HEK293 (cell line): ENCODE results near the gene MED16.
"Not testable (repeated sequence)": the region's sequence is repeated elsewhere in the genome, so short reads cannot be mapped to it uniquely, and the experiment has no call there.

Experiments used
- CTCF ChIA-PET: fragments of 350-600 bp; formaldehyde crosslinking; extraction: SDS; loops from one replicate; lab custom pipeline; 2021; ENCODE audit warnings: antibody characterized with exemption; lab: Yijun Ruan, JAX
- POLR2A ChIA-PET: fragments of 300-600 bp; formaldehyde crosslinking; extraction: SDS; loops from one replicate; lab custom pipeline; 2020; ENCODE audit warnings: antibody characterized with exemption, inconsistent platforms; lab: Yijun Ruan, JAX
- H3K27ac ChIP-seq: fragments of 200-500 bp; sonication (Bioruptor generic); 2 replicates; pipeline ENCODE4 v1.5.1; 2014; ENCODE audit warnings: low read depth, low read length, control low read depth, inconsistent platforms; ENCODE audit errors: extremely low read depth
- H3K36me3 ChIP-seq, 2 experiments: fragments of 200-500 bp in 1 of 2; sonication (Bioruptor generic) in 1 of 2; 1 replicate in 1 of 2; 2 replicates in 1 of 2; pipeline ENCODE4 v1.5.1; 2014 to 2017; ENCODE audit warnings: inconsistent platforms in 2 of 2, low read length in 2 of 2; ENCODE audit not compliant: control insufficient read depth in 2 of 2, insufficient read depth in 1 of 2
- H3K4me1 ChIP-seq: fragments of 200-500 bp; sonication (Bioruptor generic); 2 replicates; pipeline ENCODE4 v1.5.1; 2014; ENCODE audit warnings: mild to moderate bottlenecking, low read length, inconsistent platforms; ENCODE audit not compliant: control insufficient read depth, insufficient read depth
- H3K4me3 ChIP-seq: 2 replicates; pipeline ENCODE4 v1.5.1; 2011; ENCODE audit warnings: low read depth, mild to moderate bottlenecking, control low read depth, low read length, moderate library complexity
- H3K9me3 ChIP-seq: fragments of 200-500 bp; sonication (Bioruptor generic); 2 replicates; pipeline ENCODE4 v1.5.1; 2014; ENCODE audit warnings: low read depth, low read length, inconsistent platforms; ENCODE audit not compliant: control insufficient read depth, insufficient read depth
- EGR2 ChIP-seq: fragments of 450-650 bp; formaldehyde crosslinking; IDR thresholded peaks from 2 replicates; pipeline ENCODE4 v1.5.1; 2016; ENCODE audit warnings: low read depth, missing biosample characterization, missing genetic modification characterization
- GLIS1 ChIP-seq: fragments of 450-650 bp; formaldehyde crosslinking; IDR thresholded peaks from 2 replicates; pipeline ENCODE4 v1.5.1; 2016; ENCODE audit warnings: missing biosample characterization, missing genetic modification characterization
- GLIS2 ChIP-seq: fragments of 450-650 bp; formaldehyde crosslinking; IDR thresholded peaks from 2 replicates; pipeline ENCODE4 v1.5.1; 2016; ENCODE audit warnings: missing biosample characterization, missing genetic modification characterization
- HOXA7 ChIP-seq: sonication (generic); formaldehyde crosslinking; IDR thresholded peaks from 2 replicates; pipeline ENCODE4 v1.8.1; 2022; ENCODE audit warnings: missing genetic modification reagents, borderline replicate concordance
- SCRT1 ChIP-seq: fragments of 450-650 bp; formaldehyde crosslinking; IDR thresholded peaks from 2 replicates; pipeline ENCODE4 v1.5.1; 2016; ENCODE audit warnings: missing biosample characterization, missing genetic modification characterization, borderline replicate concordance
- SP2 ChIP-seq: fragments of 450-650 bp; formaldehyde crosslinking; IDR thresholded peaks from 2 replicates; pipeline ENCODE4 v1.5.1; 2016; ENCODE audit warnings: missing biosample characterization, missing genetic modification characterization
- YY2 ChIP-seq: fragments of 450-650 bp; formaldehyde crosslinking; IDR thresholded peaks from 2 replicates; pipeline ENCODE4 v1.5.1; 2016; ENCODE audit warnings: missing biosample characterization, missing genetic modification characterization
- ZBTB17 ChIP-seq: fragments of 450-650 bp; formaldehyde crosslinking; IDR thresholded peaks from 2 replicates; pipeline ENCODE4 v1.5.1; 2016; ENCODE audit warnings: missing biosample characterization, missing genetic modification characterization
- ZFHX2 ChIP-seq: fragments of 450-650 bp; formaldehyde crosslinking; conservative IDR thresholded peaks from 2 replicates; pipeline ENCODE4 v1.5.1; 2016; ENCODE audit warnings: missing biosample characterization, missing genetic modification characterization
- ZNF10 ChIP-seq: fragments of 450-650 bp; formaldehyde crosslinking; IDR thresholded peaks from 2 replicates; pipeline ENCODE4 v1.5.1; 2017; ENCODE audit warnings: missing biosample characterization, missing genetic modification characterization
- ZNF121 ChIP-seq: fragments of 450-650 bp; formaldehyde crosslinking; IDR thresholded peaks from 2 replicates; pipeline ENCODE4 v1.5.1; 2016; ENCODE audit warnings: missing biosample characterization, missing genetic modification characterization
- ZNF155 ChIP-seq: fragments of 450-650 bp; formaldehyde crosslinking; IDR thresholded peaks from 2 replicates; pipeline ENCODE4 v1.5.1; 2016; ENCODE audit warnings: missing biosample characterization, missing genetic modification characterization
- ZNF324 ChIP-seq: fragments of 450-650 bp; formaldehyde crosslinking; IDR thresholded peaks from 2 replicates; pipeline ENCODE4 v1.5.1; 2016; ENCODE audit warnings: missing biosample characterization, missing genetic modification characterization
- ZNF335 ChIP-seq: fragments of 450-650 bp; formaldehyde crosslinking; conservative IDR thresholded peaks from 2 replicates; pipeline ENCODE4 v1.5.1; 2016; ENCODE audit warnings: missing biosample characterization, missing genetic modification characterization
- ZNF530 ChIP-seq: fragments of 450-650 bp; formaldehyde crosslinking; IDR thresholded peaks from 2 replicates; pipeline ENCODE4 v1.5.1; 2016; ENCODE audit warnings: low read depth, missing biosample characterization, missing genetic modification characterization
- ZNF560 ChIP-seq: fragments of 450-650 bp; formaldehyde crosslinking; IDR thresholded peaks from 2 replicates; pipeline ENCODE4 v1.5.1; 2017; ENCODE audit warnings: missing biosample characterization, missing genetic modification characterization, borderline replicate concordance
- ZNF600 ChIP-seq: fragments of 450-650 bp; formaldehyde crosslinking; IDR thresholded peaks from 2 replicates; pipeline ENCODE4 v1.5.1; 2016; ENCODE audit warnings: missing biosample characterization, missing genetic modification characterization
- ZNF660 ChIP-seq: fragments of 450-650 bp; IDR thresholded peaks from 2 replicates; pipeline ENCODE4 v1.5.1; 2018; ENCODE audit warnings: missing biosample characterization, mild to moderate bottlenecking, missing genetic modification characterization
- ZNF692 ChIP-seq: fragments of 450-650 bp; formaldehyde crosslinking; IDR thresholded peaks from 2 replicates; pipeline ENCODE4 v1.5.1; 2016; ENCODE audit warnings: missing biosample characterization, missing genetic modification characterization
- ZSCAN23 ChIP-seq: fragments of 450-650 bp; formaldehyde crosslinking; IDR thresholded peaks from 2 replicates; pipeline ENCODE4 v1.5.1; 2016; ENCODE audit warnings: missing biosample characterization, missing genetic modification characterization
- TF ChIP-seq, protein P1 (sequence below): fragments of 450-650 bp; formaldehyde crosslinking; IDR thresholded peaks from 2 replicates; pipeline ENCODE4 v1.5.1; 2016; ENCODE audit warnings: missing biosample characterization, missing genetic modification characterization

The MED16 gene

GRCh38 chr19:843180-843835, 49.7 kb downstream of the MED16 start (continued):
- TF ChIP-seq ZNF660 (no peak), GLIS2 (tag by site-specific recombination) (peak; percentile 52; the same call in 1 of the 2 replicates)

- H3K36me3 ChIP-seq, H3K4me3 ChIP-seq: not testable (repeated sequence)
- TF ChIP-seq SCRT1 (tag by site-specific recombination), result peak; percentile 52; the same call in 1 of the 2 replicates
- peak; percentile 77 for TF ChIP-seq ZNF121
- TF ChIP-seq, all 188 proteins: peak for 2; not testable (repeated sequence) for 186
- H3K27ac ChIP-seq, H3K9me3 ChIP-seq, H3K4me1 ChIP-seq: not testable (repeated sequence)
- POLR2A ChIA-PET, result interaction anchor here (0.6 kb wide), 1 partner anchor 20 kb away, joined by 6 read pairs; no protein-coding TSS in a partner anchor
- CTCF ChIA-PET, result interaction anchor here (1.0 kb wide), 1 partner anchor 14 kb away, joined by 3 read pairs; no protein-coding TSS in a partner anchor
These were observed 50.2 kb downstream of the MED16 start for GRCh38 chr19:842802-843179.

DNA sequence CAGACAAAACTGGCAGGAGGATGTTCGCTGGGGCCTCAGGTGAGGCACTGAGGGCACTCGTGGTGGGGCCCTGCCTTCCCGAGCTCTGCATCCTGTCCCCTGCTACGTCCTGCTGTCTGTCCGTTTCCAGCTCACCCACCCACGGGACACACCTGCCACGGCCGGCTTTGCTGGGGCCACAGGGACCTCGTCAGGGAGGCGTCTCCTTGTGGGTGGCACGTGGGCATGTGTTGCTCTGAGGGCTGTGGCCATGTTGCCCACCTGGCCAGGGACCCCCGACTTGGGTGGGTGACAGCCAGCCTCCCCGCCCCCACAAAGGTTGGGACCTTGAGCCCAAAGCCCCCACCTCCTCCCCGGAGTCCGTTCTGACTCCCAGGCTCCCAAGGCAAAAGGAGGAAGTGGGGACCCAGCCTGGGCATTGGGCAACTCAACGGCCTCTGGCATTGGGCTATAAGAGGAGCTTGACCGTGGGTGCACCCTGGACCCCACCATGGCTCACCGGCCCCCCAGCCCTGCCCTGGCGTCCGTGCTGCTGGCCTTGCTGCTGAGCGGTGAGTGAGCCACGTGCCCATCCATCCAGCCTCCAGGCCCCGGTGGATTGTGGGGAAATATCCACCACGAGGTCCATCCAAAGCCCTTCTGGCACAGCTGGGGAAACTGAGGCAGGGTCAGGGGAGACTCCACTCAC, 52.3 kb downstream of the MED16 start, which contains the start of gene PRTN3:
Gene PRTN3 (plus strand): TSS at position 481 of the 688 bp plus-strand sequence. CDS start 10 bp downstream, at position 491.
- POLR2A ChIA-PET, result no interaction called here
- CTCF ChIA-PET, result interaction anchor here (0.7 kb wide), 2 partner anchors 13 to 41 kb away, joined by 3 read pairs; no protein-coding TSS in a partner anchor
- H3K27ac ChIP-seq, result no peak within 1 kb of the TSS
- H3K9me3 ChIP-seq, result no peaks in the 10 kb centered on the region
- no peaks in the 10 kb centered on the region; the same call in 1 of the 2 replicates for H3K4me1 ChIP-seq
- H3K4me3 ChIP-seq, result no peak within 1 kb of the TSS
- no peak for TF ChIP-seq ZSCAN23
- TF ChIP-seq, protein P1, sequence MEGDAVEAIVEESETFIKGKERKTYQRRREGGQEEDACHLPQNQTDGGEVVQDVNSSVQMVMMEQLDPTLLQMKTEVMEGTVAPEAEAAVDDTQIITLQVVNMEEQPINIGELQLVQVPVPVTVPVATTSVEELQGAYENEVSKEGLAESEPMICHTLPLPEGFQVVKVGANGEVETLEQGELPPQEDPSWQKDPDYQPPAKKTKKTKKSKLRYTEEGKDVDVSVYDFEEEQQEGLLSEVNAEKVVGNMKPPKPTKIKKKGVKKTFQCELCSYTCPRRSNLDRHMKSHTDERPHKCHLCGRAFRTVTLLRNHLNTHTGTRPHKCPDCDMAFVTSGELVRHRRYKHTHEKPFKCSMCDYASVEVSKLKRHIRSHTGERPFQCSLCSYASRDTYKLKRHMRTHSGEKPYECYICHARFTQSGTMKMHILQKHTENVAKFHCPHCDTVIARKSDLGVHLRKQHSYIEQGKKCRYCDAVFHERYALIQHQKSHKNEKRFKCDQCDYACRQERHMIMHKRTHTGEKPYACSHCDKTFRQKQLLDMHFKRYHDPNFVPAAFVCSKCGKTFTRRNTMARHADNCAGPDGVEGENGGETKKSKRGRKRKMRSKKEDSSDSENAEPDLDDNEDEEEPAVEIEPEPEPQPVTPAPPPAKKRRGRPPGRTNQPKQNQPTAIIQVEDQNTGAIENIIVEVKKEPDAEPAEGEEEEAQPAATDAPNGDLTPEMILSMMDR (tag by site-specific recombination), result no peak
- no peak for TF ChIP-seq ZNF530 (tag by site-specific recombination)
- TF ChIP-seq ZNF324 (tag by site-specific recombination), result no peak
- TF ChIP-seq ZNF692 (tag by site-specific recombination), result no peak
- TF ChIP-seq ZNF560, result no peak
- no peak for TF ChIP-seq ZBTB17 (tag by site-specific recombination)
- TF ChIP-seq GLIS1 (tag by site-specific recombination), result no peak
- peak; percentile 50; the same call in 1 of the 2 replicates for TF ChIP-seq ZFHX2 (tag by site-specific recombination)
- no peak for TF ChIP-seq ZNF155 (tag by site-specific recombination)
- TF ChIP-seq ZNF335 (tag by site-specific recombination), result no peak
- TF ChIP-seq ZNF660, result no peak
- no peak for TF ChIP-seq ZNF10 (tag by site-specific recombination)
- TF ChIP-seq YY2 (tag by site-specific recombination), result no peak
- no peak for TF ChIP-seq SP2
- TF ChIP-seq ZNF600 (tag by site-specific recombination), result no peak
- TF ChIP-seq HOXA7 (CRISPR knock-in tag), result no peak
- TF ChIP-seq EGR2 (tag by site-specific recombination), result peak; percentile 50
- TF ChIP-seq, all 188 proteins: peak for 2
- no peaks in the 10 kb centered on the region for H3K36me3 ChIP-seq
